Activated CD4-positive, CD25-positive, alpha-beta regulatory T cell (primary cell): ENCODE data around the gene CFAP46.

Experiments
- DNase-seq, 4 experiments: peaks; one replicate each; lab custom pipeline; 2025; lab: John Stamatoyannopoulos, UW

CFAP46 gene

GRCh38 chr10:132770061-132771021, 172.0 kb downstream of the CFAP46 start:
- no peak for DNase-seq

- DNase-seq, result no peak
These were observed 173.8 kb downstream of the CFAP46 start for GRCh38 chr10:132768346-132769248.

GRCh38 chr10:132766291-132766690, 176.1 kb downstream of the CFAP46 start:
- DNase-seq, result no peak

GRCh38 chr10:132765435-132765834, 176.9 kb downstream of the CFAP46 start:
- no peak for DNase-seq

- DNase-seq, result no peak
These were observed 178.3 kb downstream of the CFAP46 start for GRCh38 chr10:132764108-132764507.

GRCh38 chr10:132763545-132763944, 178.8 kb downstream of the CFAP46 start:
- DNase-seq, result no peak

- DNase-seq, result no peak
These were observed 180.1 kb downstream of the CFAP46 start for GRCh38 chr10:132762267-132762666.

GRCh38 chr10:132761395-132762060, 180.8 kb downstream of the CFAP46 start:
- DNase-seq, result no peak

GRCh38 chr10:132758865-132759264, 183.5 kb downstream of the CFAP46 start:
- no peak for DNase-seq
